SK-MEL-5 (cell line): ENCODE measurements around the gene FAAP20. TPM values are rescaled to one million over a fixed set of nuclear protein-coding genes. Genes with fewer than 3 reads are reported as not detected.

Experiments
- DNase-seq: peaks from one replicate; pipeline ENCODE4 v3.0.0-alpha.2; 2016; ENCODE audit warnings: low read depth, low spot score
- in situ Hi-C: cut with HindIII; loops from 2 replicates; pipeline ENCODE4 v1.10.0; 2016; ENCODE audit warnings: low sequenced_read_pairs, high pct_unique_total_duplicates, low pct_unique_long_range_greater_than_20kb
- total RNA-seq: library from RNA; depleted of rRNA; stranded (reverse); fragments of >200 nt; shearing (Covaris generic); gene quantifications from 2 replicates; pipeline ENCODE4 v1.2.3, GENCODE V29; 2014

The FAAP20 gene
- total RNA-seq, 1 experiment from 2014 or later: 33.0 TPM

DNA sequence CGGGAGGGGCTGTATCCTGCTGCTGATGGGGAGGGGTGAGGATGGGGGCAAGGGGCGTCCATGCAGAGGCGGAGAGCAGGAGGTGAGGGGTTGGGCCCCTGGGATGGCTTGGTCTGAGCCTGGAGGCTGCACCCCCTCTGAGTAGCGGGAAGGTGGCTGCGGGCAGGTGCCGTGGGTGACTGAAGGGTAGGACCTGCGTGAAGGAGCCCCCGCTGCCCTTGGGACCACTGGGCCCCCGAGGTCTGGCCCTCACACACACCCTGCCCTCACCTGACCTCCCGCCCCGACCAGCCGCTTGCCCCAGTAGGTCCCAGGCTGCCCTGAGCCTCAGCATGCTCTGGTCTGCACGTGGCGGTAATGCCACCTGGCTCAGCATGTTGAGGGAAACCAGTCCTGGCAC is 20.8 kb upstream of the FAAP20 start:
- in situ Hi-C loops: no loop called here

DNA sequence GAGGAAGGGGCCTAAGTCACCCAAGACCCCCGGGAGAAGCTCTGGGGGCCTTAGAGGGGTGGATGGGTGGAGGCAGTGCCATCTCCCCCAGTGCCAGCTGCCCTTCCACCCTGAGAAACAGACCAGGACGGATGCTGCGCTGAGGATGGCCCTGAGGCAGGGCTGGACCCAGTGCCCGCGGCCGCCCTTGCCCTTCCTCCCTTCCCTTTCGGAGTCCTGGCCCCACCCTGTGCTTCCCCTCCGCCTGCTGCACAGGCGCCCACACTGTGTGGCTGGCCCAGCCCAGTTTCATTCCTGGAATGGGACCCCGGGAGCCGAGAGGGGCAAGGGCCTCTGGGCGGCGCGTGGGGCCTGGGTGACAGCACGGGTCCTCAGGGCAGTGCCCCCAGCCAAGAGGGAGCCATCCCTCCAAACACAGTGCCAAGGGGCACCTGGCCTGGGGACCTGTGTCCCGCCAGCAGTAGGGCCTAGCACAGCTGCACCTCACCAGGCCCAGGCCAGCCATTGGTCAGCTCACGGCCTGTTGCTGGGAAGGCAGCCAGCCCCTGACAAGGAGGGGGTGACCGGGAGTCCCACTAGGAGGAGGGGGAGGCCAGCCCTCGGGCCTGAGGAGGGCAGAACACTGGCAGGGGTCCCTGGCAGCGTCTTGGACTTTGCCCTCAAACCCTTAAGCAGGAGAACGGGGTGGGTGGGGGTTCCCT is 20.1 kb upstream of the FAAP20 start:
- DNase-seq: no peak
- in situ Hi-C loops: no loop called here

More for the DNA sequence above, 20.8 kb upstream of the FAAP20 start:
- no peak for DNase-seq

DNA sequence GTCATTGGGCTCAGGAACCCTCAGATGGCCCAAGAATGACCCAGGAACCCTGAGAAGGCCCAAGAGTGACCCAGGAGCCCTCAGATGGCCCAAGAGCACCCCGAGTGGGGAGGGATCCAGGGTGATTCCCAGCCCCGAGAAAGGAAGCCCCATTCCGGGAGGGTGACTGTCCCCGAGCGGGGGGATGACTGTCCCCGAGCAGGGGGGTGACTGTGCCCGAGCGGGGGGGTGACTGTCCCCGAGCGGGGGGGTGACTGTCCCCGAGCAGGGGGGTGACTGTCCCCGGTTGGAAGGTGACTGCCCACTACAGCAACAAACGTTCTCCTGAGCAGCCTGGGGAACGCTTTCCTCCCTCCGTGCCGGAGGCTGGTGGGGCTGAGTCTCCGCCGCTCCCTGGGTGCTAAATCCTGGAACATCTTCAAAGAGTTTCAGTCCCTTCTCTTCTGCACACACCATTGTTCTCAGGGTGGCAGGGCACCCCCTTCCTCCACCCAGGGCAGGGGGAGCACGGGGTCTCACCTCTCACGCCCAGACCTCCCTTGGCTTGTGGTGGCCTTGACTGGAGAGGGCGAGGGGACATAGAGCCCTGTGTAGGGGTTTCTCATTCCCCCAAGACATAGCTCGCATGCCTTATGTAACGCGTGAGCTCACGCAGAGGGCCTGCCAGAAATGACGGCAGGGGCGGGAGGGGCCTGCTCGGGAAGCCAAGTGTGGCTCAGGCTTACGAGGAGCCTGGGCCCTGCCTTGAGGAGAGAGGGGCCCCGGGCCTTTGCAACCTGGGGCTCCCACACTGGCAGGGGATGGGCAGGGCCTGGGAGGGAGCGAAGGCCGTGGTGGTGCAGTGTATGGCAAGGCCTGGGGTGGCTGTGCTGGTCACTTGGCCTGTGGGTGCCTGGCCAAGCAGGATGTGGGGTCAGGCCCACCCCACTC is 19.3 kb upstream of the FAAP20 start:
- DNase-seq: no peak
- in situ Hi-C loops: no loop called here

DNA sequence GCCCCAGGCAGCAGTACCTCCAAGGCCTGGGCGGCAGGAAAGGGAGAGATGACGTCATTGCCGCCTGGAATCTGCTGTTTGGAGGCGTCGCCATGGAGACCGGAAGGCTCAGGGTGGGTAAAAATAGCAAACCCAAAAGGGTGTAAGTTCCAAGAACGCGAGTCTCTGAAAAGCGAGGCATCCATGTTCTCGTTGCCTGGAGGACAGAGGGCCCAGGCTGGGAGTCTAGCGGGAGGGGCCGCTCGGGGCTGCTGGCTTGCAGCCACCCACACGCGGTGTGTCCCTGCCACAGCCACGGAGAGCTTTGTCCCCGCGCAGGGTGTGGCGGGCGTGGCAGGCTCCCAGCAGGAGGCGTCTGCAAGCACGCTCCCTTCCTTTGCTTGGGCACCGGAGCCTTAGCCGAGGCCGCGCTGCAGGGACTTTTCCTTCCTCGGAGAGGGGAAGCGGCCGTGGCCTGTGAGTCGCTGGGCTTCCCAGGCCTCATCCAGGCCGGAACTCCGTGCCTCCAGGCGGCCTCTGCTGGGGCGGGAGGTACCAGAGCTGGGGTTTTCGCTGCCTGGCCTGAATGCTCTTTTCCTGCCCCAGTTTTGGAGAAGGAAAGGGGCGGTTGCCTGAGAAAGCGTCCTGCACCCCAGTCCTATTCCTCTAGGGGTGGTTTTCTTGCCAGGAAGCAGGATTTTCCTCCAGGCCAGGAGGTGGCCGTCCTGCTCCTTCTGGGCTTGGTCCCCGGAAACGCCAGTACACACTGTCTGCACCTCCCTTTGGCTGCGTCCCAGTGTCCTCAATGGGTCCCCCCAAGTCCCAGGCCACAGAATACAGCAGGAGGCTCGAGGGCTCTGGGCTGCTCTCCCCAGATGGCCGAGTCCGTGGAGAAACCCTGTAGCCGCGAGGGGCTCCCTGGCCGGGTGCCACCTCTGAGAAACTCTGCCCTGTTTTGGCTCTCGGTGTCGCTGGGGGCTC is 18.2 kb upstream of the FAAP20 start:
- in situ Hi-C loops: no loop called here
- peak; percentile 84 for DNase-seq

DNA sequence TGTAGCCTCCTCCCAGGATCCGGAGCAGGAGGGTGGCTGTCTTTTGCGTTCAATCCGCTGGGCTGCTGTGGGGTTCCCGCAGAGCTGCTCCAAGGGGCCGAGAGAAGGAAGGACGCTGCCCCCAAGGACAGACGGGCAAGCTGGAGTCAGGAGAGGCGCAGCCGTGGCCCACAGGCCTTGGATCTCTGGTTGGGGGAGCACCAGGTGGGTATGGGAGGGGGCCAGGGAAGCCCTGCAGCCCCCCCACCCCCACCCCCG is 17.6 kb upstream of the FAAP20 start:
- in situ Hi-C loops: no loop called here
- no peak for DNase-seq

DNA sequence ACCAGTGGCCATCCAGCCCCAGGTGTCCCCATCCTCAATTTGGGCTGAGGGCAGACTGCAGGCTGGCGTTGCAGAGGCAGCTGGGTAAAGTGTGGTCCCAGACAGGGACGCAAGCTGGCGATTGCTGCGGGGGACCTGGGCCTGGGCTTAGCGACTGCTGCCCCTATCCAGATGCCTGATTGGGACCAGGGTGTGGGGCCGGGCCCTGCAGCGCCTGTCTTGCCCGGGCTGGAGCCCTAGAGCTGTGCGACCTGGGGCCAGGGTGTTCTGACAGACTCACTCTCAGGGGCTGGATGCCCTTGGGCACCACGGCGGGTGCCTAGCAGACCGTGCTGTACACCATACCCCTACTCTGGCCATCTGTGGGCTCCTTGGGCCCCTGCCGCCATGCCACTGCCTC is 16.2 kb upstream of the FAAP20 start:
- DNase-seq: no peak
- in situ Hi-C loops: no loop called here

DNA sequence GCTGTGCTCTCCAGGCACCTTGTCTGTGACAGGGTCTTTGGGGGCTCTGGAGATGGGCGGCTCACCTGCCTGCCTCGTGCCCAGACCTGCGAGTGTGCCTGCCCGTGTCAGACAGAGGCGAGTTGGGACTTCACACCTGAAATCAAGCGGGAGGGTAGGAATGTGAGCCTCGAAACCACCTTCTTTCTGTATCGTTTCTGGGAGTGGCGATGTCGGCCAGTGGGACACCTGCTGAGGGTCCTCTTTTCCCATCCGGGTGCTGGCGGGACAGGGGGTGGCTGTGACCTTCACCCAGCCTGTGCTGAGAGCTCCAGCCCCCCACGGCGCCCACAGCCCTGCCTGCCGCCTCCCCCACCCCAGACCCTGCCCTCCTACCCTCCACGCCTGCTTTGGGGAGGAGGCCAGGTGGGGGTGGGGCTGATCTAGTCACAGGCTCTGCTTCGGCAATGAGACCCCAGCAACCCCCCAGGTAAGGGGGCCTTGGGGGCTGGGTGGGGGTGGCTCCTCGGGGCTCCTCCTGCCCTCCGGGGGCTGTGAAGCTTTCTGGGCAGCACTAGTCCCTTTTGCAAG is 15.6 kb upstream of the FAAP20 start:
- in situ Hi-C loops: no loop called here
- DNase-seq: no peak

DNA sequence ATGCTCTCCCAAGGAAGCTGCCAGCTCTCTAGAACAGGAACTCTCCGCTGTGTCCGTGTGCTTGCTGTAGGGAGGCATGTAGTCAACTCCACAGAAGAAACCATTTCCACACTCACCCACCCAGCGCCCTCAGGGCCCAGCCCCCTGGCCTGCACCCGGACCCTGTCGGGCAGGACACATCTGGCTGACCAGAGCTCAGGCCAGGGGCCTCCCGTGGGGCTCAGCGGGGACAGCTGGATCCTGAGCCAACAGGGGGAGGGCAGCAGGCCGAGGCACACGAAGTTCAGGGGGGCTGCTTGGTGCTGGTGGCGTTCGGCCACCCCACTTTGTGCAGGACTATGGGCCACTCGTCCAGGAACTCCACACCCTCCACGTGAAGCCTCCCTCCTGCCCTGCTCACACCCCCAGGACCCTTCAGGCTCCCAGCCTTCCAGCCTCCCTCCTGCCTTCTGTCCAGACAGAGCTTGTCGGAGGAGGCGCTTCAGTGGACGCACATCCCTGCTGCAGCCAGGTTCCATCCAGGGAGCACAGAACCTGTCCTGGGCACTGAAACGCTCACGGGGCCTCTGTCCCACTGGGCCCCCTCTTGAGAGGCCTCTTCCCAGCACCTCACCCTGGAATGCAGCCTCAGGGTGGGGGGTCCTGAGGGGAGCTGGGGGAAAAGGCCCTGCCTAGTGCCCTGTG is 15.0 kb upstream of the FAAP20 start:
- in situ Hi-C loops: no loop called here
- no peak for DNase-seq

DNA sequence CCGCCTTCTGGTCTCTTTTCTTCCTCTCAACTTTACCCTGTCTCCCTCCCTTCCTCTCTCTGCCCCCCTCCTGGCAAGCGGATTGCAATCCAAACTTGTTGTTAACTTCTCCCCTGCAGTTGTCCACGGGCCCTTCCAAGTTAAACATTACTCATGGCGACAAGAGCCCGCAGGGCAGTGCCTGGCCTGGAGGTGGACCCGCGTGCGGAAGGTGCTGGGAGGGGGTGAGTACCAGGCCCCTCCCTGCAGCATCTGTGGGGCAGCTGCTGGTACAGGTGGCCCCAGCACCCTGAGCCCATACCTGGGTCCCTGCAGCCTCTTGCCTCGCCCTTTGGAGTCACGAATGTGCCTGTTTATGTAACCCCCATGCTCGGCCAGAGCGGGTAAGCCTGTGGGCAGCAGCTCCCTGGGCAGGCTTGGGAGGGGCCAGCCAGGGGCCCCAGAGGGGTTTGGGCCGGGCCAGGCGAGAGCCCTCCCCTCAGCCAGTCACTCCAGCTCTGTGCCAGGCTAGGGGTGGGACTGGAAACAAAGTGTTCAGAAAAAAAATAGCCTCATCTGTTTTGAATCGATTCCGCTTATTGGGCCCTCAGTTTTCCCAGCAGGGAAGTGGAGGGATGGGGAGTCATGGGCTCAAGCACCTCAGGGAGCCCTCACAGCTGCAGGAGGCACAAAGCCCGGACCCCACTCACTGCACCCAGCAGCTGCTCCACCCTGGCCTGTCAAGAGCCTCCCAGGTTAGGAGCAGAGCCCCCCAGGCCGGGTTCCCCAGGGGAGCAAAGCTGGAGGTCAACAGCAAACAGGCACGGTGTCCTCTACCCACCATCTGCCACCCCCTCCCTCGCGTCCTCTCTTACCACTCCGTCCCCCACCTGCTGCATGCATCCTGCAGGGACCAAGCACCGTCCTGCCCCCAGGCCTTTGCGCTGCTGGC is 14.0 kb upstream of the FAAP20 start:
- no peak for DNase-seq
- in situ Hi-C loops: no loop called here

DNA sequence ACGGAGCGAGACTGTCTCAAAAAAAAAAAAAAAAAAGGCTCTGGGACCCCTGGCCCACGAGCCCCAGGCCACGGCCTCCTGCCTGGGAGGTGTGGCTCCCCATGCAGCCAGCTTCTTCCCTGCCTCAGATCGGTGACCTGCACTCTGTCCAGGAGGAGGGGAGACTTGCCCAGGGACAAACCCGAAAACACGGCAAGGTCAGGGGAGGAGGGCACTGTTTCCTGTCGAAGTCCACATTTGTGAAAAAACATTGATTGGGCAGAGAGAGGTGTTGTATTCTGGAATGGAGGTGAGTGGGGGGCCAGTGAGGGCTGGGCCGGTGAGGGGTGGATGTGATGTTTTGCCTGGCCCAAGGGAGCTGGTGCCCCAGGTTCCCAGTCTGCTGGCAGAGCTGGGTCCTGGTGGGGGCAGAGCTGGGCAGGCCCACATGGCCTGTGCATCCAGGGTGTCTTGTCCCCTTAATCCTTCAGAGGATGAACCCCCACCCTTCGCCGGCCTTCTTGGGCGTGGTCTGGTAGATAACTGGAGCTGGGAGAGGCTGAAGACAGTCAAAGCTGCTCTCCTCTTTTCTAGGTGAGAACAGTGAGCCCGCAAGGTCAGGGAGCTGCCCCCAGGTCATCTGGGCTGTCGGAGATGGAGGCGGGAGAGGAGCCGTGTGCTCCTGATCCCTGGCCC is 12.4 kb upstream of the FAAP20 start:
- DNase-seq: no peak
- in situ Hi-C loops: no loop called here

DNA sequence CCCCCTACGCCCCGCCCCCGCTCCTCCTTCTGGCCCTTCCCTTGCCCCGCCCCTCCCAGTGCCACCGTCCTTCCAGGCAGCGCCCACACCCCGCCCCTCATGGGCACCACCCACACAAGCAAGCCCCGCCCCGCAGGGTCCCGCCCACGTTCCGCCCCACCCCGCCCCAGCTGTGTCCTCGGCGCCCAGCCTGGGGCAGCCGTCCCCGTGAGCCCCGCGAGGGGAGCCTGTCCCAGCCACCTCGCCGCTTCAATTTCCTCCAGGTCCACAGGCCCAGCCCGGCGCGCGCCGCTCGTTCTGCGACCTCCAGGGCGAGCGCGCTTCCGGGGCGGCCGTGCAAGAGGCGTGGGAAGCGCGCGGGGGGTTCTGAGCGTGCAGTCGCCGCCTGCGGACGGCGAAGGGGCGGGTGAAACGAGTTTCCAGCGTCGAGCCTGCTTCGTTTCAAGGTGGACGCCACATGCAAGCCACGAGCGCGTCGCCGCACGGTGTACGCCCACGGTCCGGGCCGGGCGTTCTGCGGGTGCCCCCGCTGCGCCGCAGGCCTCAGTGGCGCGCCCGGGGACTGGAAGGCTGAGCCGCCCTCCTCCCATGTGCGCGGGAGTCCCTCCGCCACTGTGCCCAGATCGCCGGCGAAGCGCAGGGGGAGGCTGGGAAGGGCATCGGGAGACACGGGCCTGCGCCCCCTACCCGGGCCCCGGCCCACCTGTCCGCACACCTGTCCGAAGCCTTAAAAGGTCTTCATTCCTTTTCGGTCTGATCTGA is 10.8 kb upstream of the FAAP20 start:
- in situ Hi-C loops: no loop called here
- peak; percentile 85 for DNase-seq

DNA sequence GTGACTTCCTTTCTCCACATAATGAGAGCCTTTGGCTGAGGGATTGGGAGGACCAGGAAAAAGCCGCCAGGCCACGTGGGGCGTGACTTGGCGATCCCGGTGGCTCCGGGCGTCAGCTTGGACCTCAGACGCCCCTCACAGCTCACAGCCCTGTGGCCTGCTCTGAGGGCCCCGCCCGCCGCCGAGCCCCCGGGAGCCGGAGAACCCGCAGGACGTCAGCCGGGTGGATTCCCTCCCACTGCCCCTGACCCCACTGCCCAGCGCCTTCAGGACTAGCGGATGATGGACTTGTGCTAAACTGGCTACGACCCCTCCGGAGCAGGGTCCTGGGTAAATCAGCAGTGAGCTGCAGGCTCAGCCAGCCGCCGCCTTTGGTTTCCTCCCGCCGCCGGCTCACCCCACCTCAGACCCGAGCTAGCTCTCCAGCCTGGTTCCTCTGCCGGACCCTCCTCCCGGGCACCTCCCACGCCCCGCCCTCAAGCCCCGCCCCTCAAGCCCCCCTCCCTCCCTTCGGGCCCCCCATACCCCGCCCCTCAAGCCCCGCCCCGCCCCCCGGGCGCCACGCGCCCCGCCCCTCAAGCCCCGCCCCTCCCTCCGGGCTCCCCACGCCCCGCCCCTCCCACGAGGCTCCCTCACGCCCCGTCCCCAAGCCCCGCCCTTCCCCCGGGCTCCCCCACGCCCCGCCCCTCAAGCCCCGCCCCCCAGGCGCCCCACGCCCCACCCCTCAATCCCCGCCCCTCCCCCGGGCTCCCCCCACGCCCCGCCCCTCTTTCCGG is 10.0 kb upstream of the FAAP20 start:
- in situ Hi-C loops: no loop called here
- DNase-seq: peak; percentile 51

DNA sequence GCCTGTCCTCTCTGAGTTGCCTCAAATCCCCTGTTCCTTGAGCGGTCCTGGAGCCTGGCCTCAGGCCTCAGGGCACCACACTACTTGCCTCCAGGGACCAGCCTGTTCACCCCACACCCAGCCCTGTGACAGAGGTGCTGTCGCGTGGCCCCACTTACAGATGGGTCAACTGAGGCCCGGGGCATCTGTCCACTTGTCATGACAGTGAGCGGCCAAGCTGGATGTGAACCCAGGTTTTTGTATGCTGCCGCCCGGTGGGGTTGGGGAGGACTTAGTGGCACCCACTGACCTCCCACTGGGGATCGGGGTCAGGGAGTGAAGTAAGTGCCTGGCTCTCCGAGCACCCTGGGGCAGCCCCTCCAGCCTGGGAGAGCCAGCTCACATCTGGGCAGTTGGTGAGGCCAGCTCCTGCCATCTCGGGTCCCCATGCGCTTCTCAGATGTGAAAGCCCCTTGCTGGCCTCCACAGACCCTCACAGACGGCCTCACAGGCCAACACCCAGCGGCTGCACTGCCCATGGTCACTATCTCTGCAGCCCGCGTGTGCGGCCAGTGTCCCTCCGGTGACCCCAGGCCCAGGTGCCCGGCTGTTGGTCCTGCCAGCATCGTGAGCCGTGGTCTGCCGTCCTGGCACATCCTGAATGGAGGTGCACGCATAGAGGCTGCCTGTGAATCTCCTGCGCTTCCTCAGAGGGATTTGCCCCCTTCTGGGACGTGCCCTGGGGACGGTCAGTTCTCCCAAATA is 9.3 kb upstream of the FAAP20 start:
- in situ Hi-C loops: no loop called here
- DNase-seq: no peak
